Effector memory CD8-positive, alpha-beta T cell (primary cell): Measurements from ENCODE around the gene TTC19.

Source experiments
- ATAC-seq: fragments of 150-1000 bp; cut with Tn5 transposase; replicated peaks from 2 replicates; pipeline ENCODE4 v1.10.0; 2021; ENCODE audit warnings: mild to moderate bottlenecking, moderate library complexity
- DNase-seq, 3 experiments: peaks; one replicate each; pipeline ENCODE4 v3.0.0; 2021
- H3K27ac Mint-ChIP-seq, 2 donors: one replicate each; pipeline ENCODE4 v1.8.0; 2022; ENCODE audit warnings: mild to moderate bottlenecking in 2 of 2, mixed read lengths in 2 of 2, moderate library complexity in 2 of 2
- H3K27me3 Mint-ChIP-seq, 2 donors: one replicate each; pipeline ENCODE4 v1.8.0; 2022; ENCODE audit warnings: mixed read lengths in 2 of 2
- H3K36me3 Mint-ChIP-seq: one replicate; pipeline ENCODE4 v1.8.0; 2022; ENCODE audit warnings: mild to moderate bottlenecking, moderate library complexity, mixed read lengths; ENCODE audit not compliant: insufficient read depth
- H3K4me1 Mint-ChIP-seq, 2 donors: one replicate each; pipeline ENCODE4 v1.8.0; 2022; ENCODE audit warnings: low read depth in 2 of 2, mixed read lengths in 2 of 2
- H3K4me3 Mint-ChIP-seq, 2 donors: one replicate each; pipeline ENCODE4 v1.8.0; 2022; ENCODE audit warnings: mild to moderate bottlenecking in 2 of 2, mixed read lengths in 2 of 2, moderate library complexity in 2 of 2
- H3K9me3 Mint-ChIP-seq, 2 donors: one replicate each; pipeline ENCODE4 v1.8.0; 2022; ENCODE audit warnings: mixed read lengths in 2 of 2

The TTC19 gene

GRCh38 chr17:16023881-16024280 is 24.3 kb downstream of the TTC19 start:
- H3K4me1 Mint-ChIP-seq, result peaks cover 3 to 20% of the 10 kb centered on the region in 2 donors
- ATAC-seq, result no peak
- H3K27ac Mint-ChIP-seq, result peak overlapping the region in 1 of 2 donors; percentile 17
- H3K36me3 Mint-ChIP-seq, result peaks cover 87% of the 10 kb centered on the region
- H3K9me3 Mint-ChIP-seq, result no peaks in the 10 kb centered on the region
- DNase-seq, result no peak
- no peaks in the 10 kb centered on the region for H3K27me3 Mint-ChIP-seq
- H3K4me3 Mint-ChIP-seq, result no peak overlapping the region

- ATAC-seq, result no peak
- peaks cover 3 to 18% of the 10 kb centered on the region in 2 donors for H3K4me1 Mint-ChIP-seq
- peaks cover 89% of the 10 kb centered on the region for H3K36me3 Mint-ChIP-seq
- H3K27me3 Mint-ChIP-seq, result no peaks in the 10 kb centered on the region
- no peak overlapping the region for H3K27ac Mint-ChIP-seq
- no peaks in the 10 kb centered on the region for H3K9me3 Mint-ChIP-seq
- DNase-seq, result no peak
- H3K4me3 Mint-ChIP-seq, result no peak overlapping the region
Observed at GRCh38 chr17:16025202-16025601, 25.6 kb downstream of the TTC19 start.

DNA sequence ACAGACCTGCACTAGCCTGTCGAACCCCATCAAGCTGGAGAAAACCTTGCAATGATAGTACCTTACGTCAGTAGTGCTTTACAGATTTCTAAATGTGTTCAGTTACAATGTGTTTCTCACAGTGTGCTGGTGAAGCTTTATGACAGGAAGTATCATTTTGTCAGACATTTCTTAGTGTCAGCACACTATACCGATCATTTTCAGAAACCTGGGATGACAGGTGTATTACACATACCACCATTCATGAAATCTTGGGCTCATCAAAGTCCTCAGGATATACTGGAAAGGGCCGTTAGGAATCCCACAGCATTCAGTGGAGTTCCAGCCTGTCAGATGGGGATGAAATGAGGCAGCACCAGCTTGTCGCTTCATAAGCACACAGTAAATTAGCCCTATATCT is 27.3 kb downstream of the TTC19 start:
- no peak for DNase-seq
- Mint-ChIP-seq H3K4me1 (peaks cover 2 to 11% of the 10 kb centered on the region in 2 donors), H3K4me3 (no peak overlapping the region), H3K9me3 (no peaks in the 10 kb centered on the region), H3K36me3 (peaks cover 92% of the 10 kb centered on the region), H3K27ac (peak overlapping the region in 1 of 2 donors; percentile 30), H3K27me3 (no peaks in the 10 kb centered on the region)
- no peak for ATAC-seq

- no peak for DNase-seq
- peak; percentile 89 for ATAC-seq
- peak overlapping the region; percentile 30 to 87 for H3K27ac Mint-ChIP-seq
- peaks cover 97% of the 10 kb centered on the region for H3K36me3 Mint-ChIP-seq
- no peaks in the 10 kb centered on the region for H3K9me3 Mint-ChIP-seq
- H3K4me3 Mint-ChIP-seq, result no peak overlapping the region
- no peaks in the 10 kb centered on the region for H3K27me3 Mint-ChIP-seq
- peaks cover 0 to 6% of the 10 kb centered on the region in 2 donors for H3K4me1 Mint-ChIP-seq
Observed at GRCh38 chr17:16027708-16028584, 28.3 kb downstream of the TTC19 start.

GRCh38 chr17:16033729-16034349 is 34.2 kb downstream of the TTC19 start:
- no peak overlapping the region for H3K4me3 Mint-ChIP-seq
- ATAC-seq, result no peak
- no peaks in the 10 kb centered on the region for H3K27me3 Mint-ChIP-seq
- no peaks in the 10 kb centered on the region for H3K9me3 Mint-ChIP-seq
- peaks cover 1 to 5% of the 10 kb centered on the region in 2 donors for H3K4me1 Mint-ChIP-seq
- H3K36me3 Mint-ChIP-seq, result peaks cover 85% of the 10 kb centered on the region
- H3K27ac Mint-ChIP-seq, result no peak overlapping the region
- DNase-seq, result no peak

GRCh38 chr17:16036261-16036660 is 36.6 kb downstream of the TTC19 start:
- Mint-ChIP-seq H3K9me3 (no peaks in the 10 kb centered on the region), H3K36me3 (peaks cover 85% of the 10 kb centered on the region), H3K27ac (peak overlapping the region in 1 of 2 donors; percentile 77), H3K4me1 (peaks cover 1 to 5% of the 10 kb centered on the region in 2 donors), H3K4me3 (no peak overlapping the region), H3K27me3 (no peaks in the 10 kb centered on the region)
- DNase-seq (no peak), ATAC-seq (no peak)

DNA sequence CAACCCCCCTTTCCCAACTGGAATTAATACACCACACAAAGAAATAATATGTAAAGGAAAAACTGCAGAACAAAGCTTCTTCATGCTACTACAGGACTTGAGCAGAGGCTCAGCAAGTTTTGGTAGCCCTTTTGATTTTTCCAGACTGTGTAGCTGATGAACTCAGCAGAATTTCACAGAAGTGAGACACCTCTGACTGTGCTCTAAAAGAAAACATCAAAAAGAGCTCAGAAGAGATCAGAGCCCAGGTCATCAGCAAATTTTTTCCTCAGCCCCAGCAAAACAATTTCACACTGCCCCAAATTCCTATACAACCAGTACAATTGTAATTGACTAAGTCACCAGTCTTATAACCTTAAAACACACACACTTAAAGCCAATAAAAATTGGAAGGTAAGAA is 38.0 kb downstream of the TTC19 start:
- Mint-ChIP-seq H3K9me3 (no peaks in the 10 kb centered on the region), H3K4me1 (peaks cover 1 to 7% of the 10 kb centered on the region in 2 donors), H3K36me3 (peaks cover 77% of the 10 kb centered on the region), H3K27ac (peak overlapping the region in 1 of 2 donors; percentile 29), H3K4me3 (no peak overlapping the region), H3K27me3 (no peaks in the 10 kb centered on the region)
- ATAC-seq, result no peak
- no peak for DNase-seq

GRCh38 chr17:16040710-16041251 is 41.2 kb downstream of the TTC19 start:
- Mint-ChIP-seq H3K27ac (peak overlapping the region in 1 of 2 donors; percentile 71), H3K36me3 (peaks cover 73% of the 10 kb centered on the region)
- ATAC-seq, result no peak

DNA sequence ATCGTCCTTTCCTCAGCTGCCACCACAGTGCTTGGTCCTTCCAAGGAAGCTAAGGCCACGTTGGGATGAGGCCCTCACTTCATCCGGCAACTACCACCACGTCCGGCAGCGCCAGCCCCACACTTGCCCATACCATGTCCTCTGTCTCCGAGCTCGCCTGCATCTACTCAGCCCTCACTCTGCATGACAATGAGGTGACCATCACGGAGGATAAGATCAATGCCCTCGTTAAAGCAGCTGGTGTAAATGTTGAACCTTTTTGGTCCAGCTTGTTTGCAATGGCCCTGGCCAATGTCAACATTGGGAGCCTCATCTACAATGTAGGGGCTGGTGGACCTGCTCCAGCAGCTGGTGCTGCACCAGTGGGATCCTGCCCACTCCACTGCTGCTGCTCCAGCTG is 44.9 kb downstream of the TTC19 start:
- no peak for ATAC-seq
- Mint-ChIP-seq H3K27ac (peak overlapping the region; percentile 25 to 71), H3K9me3 (no peaks in the 10 kb centered on the region), H3K4me3 (no peak overlapping the region), H3K4me1 (peaks cover 3 to 9% of the 10 kb centered on the region in 2 donors), H3K27me3 (no peaks in the 10 kb centered on the region), H3K36me3 (peaks cover 77% of the 10 kb centered on the region)
- DNase-seq, result no peak

More at GRCh38 chr17:16040710-16041251, 41.2 kb downstream of the TTC19 start:
- no peak for DNase-seq
- Mint-ChIP-seq H3K4me1 (peaks cover 1 to 11% of the 10 kb centered on the region in 2 donors), H3K4me3 (no peak overlapping the region), H3K9me3 (no peaks in the 10 kb centered on the region), H3K27me3 (no peaks in the 10 kb centered on the region)

- no peak for DNase-seq
- no peak for ATAC-seq
- no peaks in the 10 kb centered on the region for H3K27me3 Mint-ChIP-seq
- H3K9me3 Mint-ChIP-seq, result no peaks in the 10 kb centered on the region
- H3K27ac Mint-ChIP-seq, result peak overlapping the region in 1 of 2 donors; percentile 67
- no peak overlapping the region for H3K4me3 Mint-ChIP-seq
- peaks cover 3 to 14% of the 10 kb centered on the region in 2 donors for H3K4me1 Mint-ChIP-seq
- peaks cover 77% of the 10 kb centered on the region for H3K36me3 Mint-ChIP-seq
Observed at GRCh38 chr17:16046966-16047365, 47.3 kb downstream of the TTC19 start.

- Mint-ChIP-seq H3K27me3 (no peaks in the 10 kb centered on the region), H3K9me3 (no peaks in the 10 kb centered on the region), H3K36me3 (peaks cover 74% of the 10 kb centered on the region), H3K4me3 (no peak overlapping the region), H3K27ac (no peak overlapping the region), H3K4me1 (peaks cover 9 to 17% of the 10 kb centered on the region in 2 donors)
- DNase-seq (no peak), ATAC-seq (no peak)
Observed at GRCh38 chr17:16048811-16049449, 49.3 kb downstream of the TTC19 start.

DNA sequence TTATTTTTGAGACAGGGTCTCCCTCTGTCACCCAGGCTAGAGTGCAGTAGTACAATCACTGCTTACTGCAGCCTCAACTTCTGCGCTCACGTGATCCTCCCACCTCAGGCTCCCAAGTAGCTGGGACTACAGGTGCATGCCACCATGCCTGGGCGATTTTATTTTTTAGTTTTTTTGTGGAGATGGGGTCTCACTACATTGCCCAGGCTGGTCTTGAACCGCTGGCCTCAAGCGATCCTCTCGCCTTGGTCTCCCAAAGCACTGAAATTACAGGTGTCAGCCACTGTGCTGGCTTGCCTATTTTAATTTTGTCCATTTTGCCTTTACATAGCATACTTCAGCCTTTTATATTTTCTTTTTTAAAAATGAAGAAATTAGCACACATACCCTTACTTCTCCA is 51.2 kb downstream of the TTC19 start:
- Mint-ChIP-seq H3K36me3 (peaks cover 73% of the 10 kb centered on the region), H3K9me3 (no peaks in the 10 kb centered on the region), H3K27me3 (no peaks in the 10 kb centered on the region), H3K4me3 (no peak overlapping the region), H3K4me1 (peaks cover 9 to 30% of the 10 kb centered on the region in 2 donors), H3K27ac (peak overlapping the region in 1 of 2 donors; percentile 85)
- DNase-seq (no peak), ATAC-seq (no peak)

DNA sequence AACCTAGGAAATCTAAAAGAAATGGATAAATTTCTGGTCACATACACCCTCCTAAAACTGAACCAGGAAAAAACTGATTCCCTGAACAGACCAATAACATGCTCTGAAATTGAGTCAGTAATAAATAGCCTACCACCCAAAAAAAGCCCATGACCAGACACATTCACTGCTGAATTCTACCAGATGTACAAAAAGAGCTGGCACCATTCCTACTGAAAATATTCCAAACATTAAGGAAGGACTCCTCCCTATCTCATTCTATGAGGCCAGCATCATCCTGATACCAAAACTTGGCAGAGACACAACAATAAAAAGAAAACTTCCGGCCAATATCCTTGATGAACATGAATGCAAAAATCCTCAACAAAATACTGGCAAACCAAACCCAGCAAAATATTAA is 52.9 kb downstream of the TTC19 start:
- peak overlapping the region in 1 of 2 donors; percentile 29 for H3K27ac Mint-ChIP-seq
- DNase-seq (no peak), ATAC-seq (no peak)
- H3K9me3 Mint-ChIP-seq, result no peaks in the 10 kb centered on the region
- H3K4me3 Mint-ChIP-seq, result no peak overlapping the region
- H3K4me1 Mint-ChIP-seq, result peaks cover 9 to 29% of the 10 kb centered on the region in 2 donors
- H3K36me3 Mint-ChIP-seq, result peaks cover 80% of the 10 kb centered on the region
- no peaks in the 10 kb centered on the region for H3K27me3 Mint-ChIP-seq
